ENCODE data around the gene PGBD5.

PGBD5 gene

DNA sequence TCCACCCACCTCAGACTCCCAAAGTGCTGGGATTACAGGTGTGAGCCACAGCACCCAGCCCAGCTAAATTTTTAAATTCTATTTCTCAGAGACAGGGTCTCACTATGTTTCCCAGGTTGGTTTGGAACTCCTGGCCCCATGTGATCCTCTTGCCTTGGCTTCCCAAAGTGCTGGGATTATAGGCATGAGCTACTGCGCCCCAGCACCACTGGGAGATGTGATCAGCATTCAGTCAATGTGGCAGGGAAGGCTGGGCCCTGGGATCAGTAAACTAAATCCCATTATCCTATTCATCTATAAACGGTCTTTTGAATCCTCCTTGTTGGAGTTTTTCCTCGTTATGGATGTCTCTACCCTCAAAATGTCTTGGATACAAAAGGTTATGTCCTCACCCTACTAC lies 113.5 kb downstream of the PGBD5 start:
- TF ChIP-seq, protein P1, sequence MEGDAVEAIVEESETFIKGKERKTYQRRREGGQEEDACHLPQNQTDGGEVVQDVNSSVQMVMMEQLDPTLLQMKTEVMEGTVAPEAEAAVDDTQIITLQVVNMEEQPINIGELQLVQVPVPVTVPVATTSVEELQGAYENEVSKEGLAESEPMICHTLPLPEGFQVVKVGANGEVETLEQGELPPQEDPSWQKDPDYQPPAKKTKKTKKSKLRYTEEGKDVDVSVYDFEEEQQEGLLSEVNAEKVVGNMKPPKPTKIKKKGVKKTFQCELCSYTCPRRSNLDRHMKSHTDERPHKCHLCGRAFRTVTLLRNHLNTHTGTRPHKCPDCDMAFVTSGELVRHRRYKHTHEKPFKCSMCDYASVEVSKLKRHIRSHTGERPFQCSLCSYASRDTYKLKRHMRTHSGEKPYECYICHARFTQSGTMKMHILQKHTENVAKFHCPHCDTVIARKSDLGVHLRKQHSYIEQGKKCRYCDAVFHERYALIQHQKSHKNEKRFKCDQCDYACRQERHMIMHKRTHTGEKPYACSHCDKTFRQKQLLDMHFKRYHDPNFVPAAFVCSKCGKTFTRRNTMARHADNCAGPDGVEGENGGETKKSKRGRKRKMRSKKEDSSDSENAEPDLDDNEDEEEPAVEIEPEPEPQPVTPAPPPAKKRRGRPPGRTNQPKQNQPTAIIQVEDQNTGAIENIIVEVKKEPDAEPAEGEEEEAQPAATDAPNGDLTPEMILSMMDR (IDR thresholded peaks at IDR 0.05) = no peak
- Histone ChIP-seq H3K27me3 (no peaks in the 10 kb centered on the region), H3K9me3 (no peaks in the 10 kb centered on the region), H3K27ac (no peak overlapping the region), H3K4me1 (ENCODE audit: control insufficient read depth in 1 of 2, insufficient read depth in 1 of 2, low read depth in 1 of 2, low read length in 1 of 2) (no peaks in the 10 kb centered on the region), H3K36me3 (no peaks in the 10 kb centered on the region), H3K4me3 (ENCODE audit: low read depth in 1 of 2, low read length in 1 of 2) (no peak overlapping the region)

DNA sequence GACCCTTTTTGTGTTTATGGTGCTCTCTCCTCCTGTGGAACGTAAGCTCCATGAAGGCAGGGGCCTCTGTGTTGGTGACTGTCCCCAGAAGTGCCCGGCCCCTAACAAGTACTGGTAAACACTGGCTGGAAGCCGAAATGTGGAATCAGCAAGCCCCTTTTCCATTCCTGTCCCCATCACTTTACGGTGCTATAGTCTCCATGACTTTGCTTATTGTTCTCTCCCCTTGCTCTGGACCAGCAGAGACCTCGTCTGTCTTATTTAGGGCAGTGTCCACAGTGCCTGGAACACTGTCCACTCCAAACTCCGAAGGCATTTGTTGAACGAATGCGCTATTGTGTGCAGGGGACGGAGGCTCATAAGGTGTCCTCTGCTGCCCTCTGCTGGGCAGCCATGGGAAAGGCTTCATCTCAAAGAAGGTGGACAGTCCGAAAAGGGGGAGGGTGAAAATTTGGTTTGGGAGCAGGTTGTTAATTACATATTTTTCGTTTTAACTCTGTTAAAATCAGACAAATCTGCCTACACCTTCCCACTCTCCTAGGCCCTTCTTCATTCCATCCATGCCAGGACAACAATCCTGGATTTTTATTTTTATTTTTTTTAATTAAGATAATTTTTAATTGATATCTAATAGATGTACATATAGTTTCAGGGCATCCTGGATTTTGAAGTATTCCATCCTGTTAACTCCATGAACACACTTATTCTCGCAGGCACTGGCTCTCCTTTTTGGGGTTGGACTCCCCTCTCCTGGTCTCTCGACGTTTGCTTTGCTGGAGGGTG lies 115.6 kb downstream of the PGBD5 start:
- no peaks in the 10 kb centered on the region for H3K27me3 ChIP-seq
- H3K4me1 ChIP-seq (ENCODE audit: control insufficient read depth in 1 of 2, insufficient read depth in 1 of 2, low read depth in 1 of 2, low read length in 1 of 2) = no peaks in the 10 kb centered on the region
- H3K36me3 ChIP-seq = no peaks in the 10 kb centered on the region
- no peak overlapping the region for H3K4me3 ChIP-seq (ENCODE audit: low read depth in 1 of 2, low read length in 1 of 2)
- H3K9me3 ChIP-seq = no peaks in the 10 kb centered on the region
- H3K27ac ChIP-seq = no peak overlapping the region
- TF ChIP-seq, protein P1 (IDR thresholded peaks at IDR 0.05) = peak; percentile 86

DNA sequence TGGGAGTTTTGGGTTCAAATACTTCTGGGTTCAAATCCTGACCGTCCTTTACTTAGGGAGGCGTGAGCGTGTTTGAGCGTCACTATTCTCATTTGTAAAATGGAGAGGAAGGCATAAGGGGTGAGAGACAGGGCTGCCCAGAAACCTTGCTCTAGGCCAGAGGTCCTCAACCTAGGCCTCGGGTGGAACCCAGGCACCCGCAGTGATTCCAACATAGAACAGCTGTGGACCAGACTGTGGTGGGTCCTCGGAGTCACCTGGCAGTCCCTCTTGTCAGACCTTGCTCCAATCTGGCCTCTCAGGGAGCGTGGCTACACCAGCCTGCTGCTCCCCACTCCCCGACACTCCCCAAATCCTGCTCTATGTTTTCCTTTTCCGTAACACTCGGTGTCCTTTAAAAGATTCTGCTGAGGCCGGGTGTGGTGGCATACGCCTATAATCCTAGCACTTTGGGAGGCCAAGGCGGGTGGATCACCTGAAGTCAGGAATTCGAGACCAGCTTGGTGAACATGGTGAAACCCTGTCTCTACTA lies 116.4 kb downstream of the PGBD5 start:
- Histone ChIP-seq H3K27me3 (no peaks in the 10 kb centered on the region), H3K27ac (no peak overlapping the region), H3K4me3 (ENCODE audit: low read depth in 1 of 2, low read length in 1 of 2) (no peak overlapping the region), H3K4me1 (ENCODE audit: control insufficient read depth in 1 of 2, insufficient read depth in 1 of 2, low read depth in 1 of 2, low read length in 1 of 2) (no peaks in the 10 kb centered on the region), H3K36me3 (no peaks in the 10 kb centered on the region), H3K9me3 (no peaks in the 10 kb centered on the region)
- TF ChIP-seq, protein P1 (IDR thresholded peaks at IDR 0.05) = no peak

DNA sequence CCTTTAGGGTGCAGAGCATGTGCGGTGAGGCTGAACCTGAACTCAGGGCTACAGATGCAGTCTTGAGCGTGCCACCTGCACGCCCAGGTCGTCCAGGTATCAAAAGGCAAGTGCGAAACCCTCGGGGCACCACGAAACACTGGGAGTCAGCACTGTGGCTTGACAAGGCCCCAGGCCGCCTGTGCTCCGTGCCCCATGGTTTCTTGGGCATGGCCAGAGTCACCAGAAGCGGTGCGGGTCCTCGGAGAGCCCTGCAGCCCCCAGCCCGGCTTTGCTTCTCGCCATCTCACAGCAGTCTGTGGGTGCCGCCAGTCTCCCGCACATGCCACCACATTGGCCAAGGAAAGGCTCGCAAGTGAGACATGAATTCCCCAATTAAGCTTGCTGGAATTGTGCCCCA lies 117.3 kb downstream of the PGBD5 start:
- TF ChIP-seq, protein P1 (IDR thresholded peaks at IDR 0.05) = no peak

DNA sequence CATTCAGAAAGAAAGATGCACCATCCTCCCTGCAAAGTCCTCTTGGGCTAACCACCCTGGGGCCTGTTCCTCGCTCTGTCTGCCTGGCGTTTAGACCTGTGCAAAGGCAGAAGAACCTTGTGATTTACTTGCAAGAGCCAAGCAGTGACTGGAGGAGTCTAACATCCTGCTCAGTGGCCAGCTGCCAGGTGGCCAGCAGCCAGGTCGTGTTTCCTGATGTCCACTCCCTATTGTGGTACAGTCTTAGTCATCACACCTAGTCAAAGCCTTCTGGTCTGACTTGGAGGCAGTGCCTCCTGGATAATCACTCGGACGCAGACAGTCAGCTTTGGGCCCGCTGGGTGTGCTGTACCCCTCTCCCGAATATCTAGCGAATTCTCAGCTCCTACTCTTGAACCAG lies 118.1 kb downstream of the PGBD5 start:
- TF ChIP-seq, protein P1 (IDR thresholded peaks at IDR 0.05) = no peak
- H3K4me3 ChIP-seq (ENCODE audit: low read depth in 1 of 2, low read length in 1 of 2) = no peak overlapping the region
- no peaks in the 10 kb centered on the region for H3K9me3 ChIP-seq
- H3K36me3 ChIP-seq = no peaks in the 10 kb centered on the region
- H3K27me3 ChIP-seq = peaks cover 16% of the 10 kb centered on the region
- H3K27ac ChIP-seq = no peak overlapping the region
- no peaks in the 10 kb centered on the region for H3K4me1 ChIP-seq (ENCODE audit: control insufficient read depth in 1 of 2, insufficient read depth in 1 of 2, low read depth in 1 of 2, low read length in 1 of 2)

More for the DNA sequence above, 117.3 kb downstream of the PGBD5 start:
- Histone ChIP-seq H3K9me3 (no peaks in the 10 kb centered on the region), H3K36me3 (no peaks in the 10 kb centered on the region), H3K27me3 (peaks cover 8% of the 10 kb centered on the region), H3K4me3 (ENCODE audit: low read depth in 1 of 2, low read length in 1 of 2) (no peak overlapping the region), H3K4me1 (ENCODE audit: control insufficient read depth in 1 of 2, insufficient read depth in 1 of 2, low read depth in 1 of 2, low read length in 1 of 2) (no peaks in the 10 kb centered on the region), H3K27ac (no peak overlapping the region)

Measured in neutrophil (primary cell).